CD14-positive monocyte (primary cell): ENCODE results near the gene SPAG9. TPM values are rescaled to one million over a fixed set of nuclear protein-coding genes. Genes with fewer than 3 reads are reported as not detected.

Source experiments
- DNase-seq, 3 donors: peaks; one replicate each; pipeline ENCODE4 v3.0.0-alpha.2; 2011 to 2022
- H2AFZ ChIP-seq: 2 replicates; pipeline ENCODE4 v1.6.0; 2012; ENCODE audit warnings: mild to moderate bottlenecking, low read depth, low read length, inconsistent platforms; ENCODE audit not compliant: insufficient read depth, poor library complexity, severe bottlenecking
- H3K27ac ChIP-seq, 2 donors: 1 replicate in 1 of 2; 2 replicates in 1 of 2; pipeline ENCODE4 v1.5.1; 2012 to 2013; ENCODE audit warnings: low read length in 2 of 2, control low read depth in 1 of 2, inconsistent platforms in 1 of 2, low read depth in 1 of 2, mild to moderate bottlenecking in 1 of 2
- H3K27me3 ChIP-seq, 2 donors: one replicate each; pipeline versions ENCODE4 v1.6.0 to v1.6.1; 2011 to 2013; ENCODE audit warnings: low read length in 2 of 2; ENCODE audit not compliant: control insufficient read depth in 2 of 2, insufficient read depth in 2 of 2
- H3K36me3 ChIP-seq, 2 donors: replicated peaks in 1 of 2; 1 replicate in 1 of 2; 2 replicates in 1 of 2; pipeline versions ENCODE4 v1.5.1 to v1.6.1; 2012 to 2013; ENCODE audit warnings: low read length in 2 of 2, control low read depth in 1 of 2, inconsistent platforms in 1 of 2, mild to moderate bottlenecking in 1 of 2; ENCODE audit not compliant: insufficient read depth in 2 of 2, control insufficient read depth in 1 of 2
- H3K4me1 ChIP-seq, 2 donors: 1 replicate in 1 of 2; 2 replicates in 1 of 2; pipeline versions ENCODE4 v1.5.1 to v1.6.1; 2012 to 2013; ENCODE audit warnings: low read length in 2 of 2, control low read depth in 1 of 2, inconsistent platforms in 1 of 2, mild to moderate bottlenecking in 1 of 2, moderate library complexity in 1 of 2; ENCODE audit not compliant: insufficient read depth in 2 of 2, control insufficient read depth in 1 of 2
- H3K4me2 ChIP-seq: replicated peaks from 2 replicates; pipeline ENCODE3; 2012; ENCODE audit warnings: low read length, moderate library complexity, mild to moderate bottlenecking; ENCODE audit not compliant: poor library complexity, severe bottlenecking; ENCODE audit errors: extremely low read depth
- H3K4me3 ChIP-seq, 3 experiments: fragments of 200-600 bp in 1 of 3; sonication (generic) in 1 of 3; replicated peaks in 1 of 3; 1 replicate in 2 of 3; 2 replicates in 1 of 3; pipeline ENCODE4 v1.5.1; 2011 to 2013; ENCODE audit warnings: low read length in 3 of 3, mild to moderate bottlenecking in 3 of 3, control low read depth in 2 of 3, low read depth in 2 of 3, inconsistent platforms in 1 of 3, moderate library complexity in 1 of 3
- H3K79me2 ChIP-seq: 2 replicates; pipeline ENCODE4 v1.6.0; 2012; ENCODE audit warnings: mild to moderate bottlenecking, control low read depth, inconsistent platforms, low read length, moderate library complexity; ENCODE audit not compliant: insufficient read depth
- H3K9ac ChIP-seq: 2 replicates; pipeline ENCODE4 v1.6.0; 2017; ENCODE audit warnings: low read length, mild to moderate bottlenecking; ENCODE audit not compliant: insufficient read depth, poor library complexity, severe bottlenecking
- H3K9me3 ChIP-seq, 2 donors: replicated peaks in 1 of 2; 1 replicate in 1 of 2; 2 replicates in 1 of 2; pipeline versions ENCODE4 v1.5.1 to v1.6.1; 2012 to 2013; ENCODE audit warnings: low read length in 2 of 2, control low read depth in 1 of 2; ENCODE audit not compliant: control insufficient read depth in 1 of 2, insufficient read depth in 1 of 2
- H4K20me1 ChIP-seq: 2 replicates; pipeline ENCODE4 v1.6.0; 2012; ENCODE audit warnings: mild to moderate bottlenecking, low read length, control low read depth, moderate library complexity; ENCODE audit not compliant: insufficient read depth
- H3K27ac Mint-ChIP-seq, 7 donors: one replicate each; pipeline ENCODE4 v1.8.0; 2020; ENCODE audit warnings: mild to moderate bottlenecking in 7 of 7, mixed read lengths in 7 of 7, moderate library complexity in 6 of 7, inconsistent platforms in 2 of 7
- H3K27me3 Mint-ChIP-seq, 3 donors: one replicate each; pipeline ENCODE4 v1.8.0; 2021 to 2022; ENCODE audit warnings: low read depth in 3 of 3, mild to moderate bottlenecking in 3 of 3, mixed read lengths in 3 of 3, moderate library complexity in 3 of 3, inconsistent platforms in 1 of 3
- H3K36me3 Mint-ChIP-seq, 2 donors: one replicate each; pipeline ENCODE4 v1.8.0; 2020; ENCODE audit warnings: mixed read lengths in 2 of 2, inconsistent platforms in 1 of 2, mild to moderate bottlenecking in 1 of 2
- H3K4me1 Mint-ChIP-seq: one replicate; pipeline ENCODE4 v1.8.0; 2020; ENCODE audit warnings: mild to moderate bottlenecking, mixed read lengths
- H3K4me3 Mint-ChIP-seq, 2 donors: one replicate each; pipeline ENCODE4 v1.8.0; 2020; ENCODE audit warnings: mild to moderate bottlenecking in 2 of 2, mixed read lengths in 2 of 2, moderate library complexity in 1 of 2
- H3K9me3 Mint-ChIP-seq, 7 donors: one replicate each; pipeline ENCODE4 v1.8.0; 2020 to 2022; ENCODE audit warnings: mixed read lengths in 7 of 7, mild to moderate bottlenecking in 6 of 7, moderate library complexity in 6 of 7, inconsistent platforms in 2 of 7
- CTCF ChIP-seq: fragments of 200-600 bp; IDR thresholded peaks from one replicate; pipeline ENCODE4 v1.8.0; 2022; ENCODE audit warnings: antibody characterized with exemption, mild to moderate bottlenecking
- WGBS: methylation state at CpG from one replicate; pipeline ENCODE4 v1.1.5; 2013; ENCODE audit warnings: missing lambda C conversion rate; ENCODE audit not compliant: insufficient coverage; 5-methylcytosine and 5-hydroxymethylcytosine counted together
- intact Hi-C, 2 donors: fragments of 100-400 bp; cut with micrococcal nuclease; formaldehyde crosslinking; loops; one replicate each; pipeline versions ENCODE4 v1.15.0 to v1.15.1; 2023
- polyA plus RNA-seq, 3 donors: library from polyadenylated mRNA; depleted of rRNA in 1 of 3; unstranded in 2 of 3; stranded (reverse) in 1 of 3; fragments of 300-500 nt in 2 of 3; fragments of >200 nt in 1 of 3; fragmentation: Illumina TruSeq in 2 of 3; gene quantifications; 1 replicate in 2 of 3; 2 replicates in 1 of 3; pipeline ENCODE4 v1.2.3, GENCODE V29; 2012 to 2021

The SPAG9 gene
- polyA plus RNA-seq, 3 donors, result 4.9 to 33.1 (median 8.5) TPM

- Histone ChIP-seq H4K20me1 (no peaks in the 10 kb centered on the region), H3K9ac (no peak overlapping the region), H3K4me1 (peaks cover 39 to 46% of the 10 kb centered on the region in 2 donors), H3K4me2 (no peak overlapping the region), H3K9me3 (no peaks in the 10 kb centered on the region), H3K79me2 (no peaks in the 10 kb centered on the region), H3K4me3 (no peak overlapping the region), H2AFZ (no peak overlapping the region), H3K27me3 (no peaks in the 10 kb centered on the region), H3K36me3 (no peaks in the 10 kb centered on the region), H3K27ac (no peak overlapping the region)
- Mint-ChIP-seq H3K9me3 (peaks cover 0 to 4% (median 0%) of the 10 kb centered on the region in 7 donors), H3K4me3 (no peak overlapping the region), H3K27ac (no peak overlapping the region), H3K36me3 (peaks cover 2 to 7% of the 10 kb centered on the region in 2 donors), H3K27me3 (peaks cover 0 to 6% (median 2%) of the 10 kb centered on the region in 3 donors), H3K4me1 (peaks cover 47% of the 10 kb centered on the region)
- intact Hi-C loops, result no loop called here
- TF ChIP-seq CTCF, result no peak
- no peak for DNase-seq
- no CpG with 5 or more reads among the region's 3 CpGs for WGBS
Observed at GRCh38 chr17:50924800-50925199, 195.9 kb downstream of the SPAG9 start.

GRCh38 chr17:50924300-50924699 lies 196.4 kb downstream of the SPAG9 start:
- no peak overlapping the region for H3K27ac ChIP-seq
- no peaks in the 10 kb centered on the region for H3K36me3 ChIP-seq
- Mint-ChIP-seq H3K27me3 (peaks cover 0 to 4% (median 2%) of the 10 kb centered on the region in 3 donors), H3K27ac (no peak overlapping the region), H3K9me3 (peaks cover 0 to 4% (median 0%) of the 10 kb centered on the region in 7 donors), H3K4me3 (no peak overlapping the region), H3K4me1 (peaks cover 47% of the 10 kb centered on the region), H3K36me3 (peaks cover 0 to 7% of the 10 kb centered on the region in 2 donors)
- H4K20me1 ChIP-seq, result no peaks in the 10 kb centered on the region
- H3K4me1 ChIP-seq, result peaks cover 39 to 46% of the 10 kb centered on the region in 2 donors
- H2AFZ ChIP-seq, result no peak overlapping the region
- no peak overlapping the region for H3K4me2 ChIP-seq
- no peak for DNase-seq
- H3K27me3 ChIP-seq, result no peaks in the 10 kb centered on the region
- no peaks in the 10 kb centered on the region for H3K79me2 ChIP-seq
- TF ChIP-seq CTCF, result no peak
- 100% methylated on average over 1 of the region's 4 CpGs for WGBS
- intact Hi-C loops, result no loop called here
- H3K9me3 ChIP-seq, result no peaks in the 10 kb centered on the region
- H3K9ac ChIP-seq, result no peak overlapping the region
- no peak overlapping the region for H3K4me3 ChIP-seq
